Dendritic cell treated with granulocyte-macrophage colony-stimulating factor and Interleukin-4, amounts not matched to agents 40 ng/mL and 50 ng/mL, for 4 days (primary cell): ENCODE results near the gene CPLX1.
"Not testable (repeated sequence)": the region's sequence is repeated elsewhere in the genome, so short reads cannot be mapped to it uniquely, and the experiment has no call there.

Experiments
- H3K27ac Mint-ChIP-seq: one replicate; pipeline ENCODE4 v1.8.0; 2022; ENCODE audit warnings: mild to moderate bottlenecking, mixed read lengths
- H3K27me3 Mint-ChIP-seq: one replicate; pipeline ENCODE4 v1.8.0; 2022; ENCODE audit warnings: mild to moderate bottlenecking, mixed read lengths
- H3K36me3 Mint-ChIP-seq: one replicate; pipeline ENCODE4 v1.8.0; 2022; ENCODE audit warnings: low read depth, mixed read lengths
- H3K4me1 Mint-ChIP-seq: one replicate; pipeline ENCODE4 v1.8.0; 2022; ENCODE audit warnings: low read depth, mixed read lengths
- H3K4me3 Mint-ChIP-seq: one replicate; pipeline ENCODE4 v1.8.0; 2022; ENCODE audit warnings: mild to moderate bottlenecking, moderate library complexity, mixed read lengths
- H3K9me3 Mint-ChIP-seq: one replicate; pipeline ENCODE4 v1.8.0; 2022; ENCODE audit warnings: mixed read lengths
- intact Hi-C: fragments of 100-400 bp; cut with micrococcal nuclease; formaldehyde crosslinking; loops from one replicate; pipeline ENCODE4 v1.15.0; 2022

CPLX1 gene

DNA sequence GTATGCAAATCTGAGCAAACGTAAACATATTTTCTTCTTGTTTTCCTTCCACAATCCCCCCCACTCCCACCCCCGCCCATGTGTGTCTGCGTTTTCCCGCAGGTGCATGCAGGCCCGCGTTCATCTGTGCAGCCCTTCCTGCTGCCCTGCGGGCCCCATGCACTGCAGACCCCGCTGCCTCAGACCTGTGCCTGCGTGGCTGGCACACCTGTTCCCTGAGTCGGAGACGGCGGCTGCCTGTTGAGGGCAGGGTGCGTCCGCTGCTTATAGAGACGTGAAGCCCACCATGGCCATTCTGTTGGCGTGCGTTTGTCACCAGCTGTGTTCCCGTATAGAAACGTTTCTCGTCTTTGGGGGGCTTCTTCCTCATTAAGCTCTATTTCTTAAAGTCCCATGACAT, 68.8 kb downstream of the CPLX1 start:
- Mint-ChIP-seq H3K36me3 (peaks cover 90% of the 10 kb centered on the region), H3K9me3 (peaks cover 23% of the 10 kb centered on the region), H3K27ac (no peak overlapping the region), H3K27me3 (no peaks in the 10 kb centered on the region), H3K4me1 (peaks cover 10% of the 10 kb centered on the region), H3K4me3 (no peak overlapping the region)
- intact Hi-C loops, result no loop called here

DNA sequence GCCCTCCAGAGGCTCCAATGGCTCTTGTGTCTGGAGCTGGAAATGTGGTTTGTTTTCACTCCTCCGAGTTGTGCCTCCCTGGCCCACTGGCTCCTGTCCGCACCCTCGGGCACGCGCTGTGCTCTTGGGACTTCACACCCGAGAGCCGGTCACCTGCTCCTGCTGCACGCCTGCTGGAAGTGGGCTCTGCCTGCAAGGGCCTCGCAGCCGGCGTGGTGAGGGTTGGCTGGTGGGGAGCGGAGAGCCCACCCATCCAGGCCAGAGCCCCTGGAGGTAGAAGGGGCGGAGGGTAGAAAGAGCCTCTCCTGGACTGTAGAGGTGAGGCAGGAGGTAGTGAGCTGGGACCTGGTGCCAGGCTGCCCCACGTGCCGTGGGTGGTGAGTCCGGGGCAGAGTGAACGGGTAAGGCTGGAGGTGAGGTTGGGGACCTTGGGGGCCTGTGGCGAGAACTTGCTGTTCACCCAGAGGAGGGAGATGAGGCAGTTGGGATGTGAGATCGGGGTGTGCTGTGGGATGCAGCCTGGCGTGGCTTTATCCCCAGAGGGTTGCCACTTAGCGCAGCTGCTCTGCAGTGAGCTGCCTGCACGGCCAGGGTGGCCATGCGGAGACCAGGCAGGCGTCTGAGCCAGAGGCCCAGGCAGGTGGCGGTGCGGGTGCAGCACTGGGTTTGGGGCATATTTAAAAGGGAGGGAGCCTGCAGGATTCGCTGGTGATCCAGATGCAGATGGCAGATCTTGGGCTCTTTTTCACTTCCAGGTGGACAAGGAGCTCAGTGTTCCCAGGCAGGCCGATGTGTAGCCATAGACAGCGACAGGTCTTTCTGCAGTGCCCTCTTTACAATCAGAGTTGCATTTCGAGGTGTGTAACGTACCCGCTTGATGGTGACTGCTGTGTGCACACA, 71.5 kb downstream of the CPLX1 start:
- Mint-ChIP-seq H3K4me3 (no peak overlapping the region), H3K27ac (no peak overlapping the region), H3K36me3 (peaks cover 90% of the 10 kb centered on the region), H3K9me3 (peaks cover under 1% of the 10 kb centered on the region), H3K27me3 (no peaks in the 10 kb centered on the region), H3K4me1 (no peaks in the 10 kb centered on the region)
- intact Hi-C loops, result no loop called here

DNA sequence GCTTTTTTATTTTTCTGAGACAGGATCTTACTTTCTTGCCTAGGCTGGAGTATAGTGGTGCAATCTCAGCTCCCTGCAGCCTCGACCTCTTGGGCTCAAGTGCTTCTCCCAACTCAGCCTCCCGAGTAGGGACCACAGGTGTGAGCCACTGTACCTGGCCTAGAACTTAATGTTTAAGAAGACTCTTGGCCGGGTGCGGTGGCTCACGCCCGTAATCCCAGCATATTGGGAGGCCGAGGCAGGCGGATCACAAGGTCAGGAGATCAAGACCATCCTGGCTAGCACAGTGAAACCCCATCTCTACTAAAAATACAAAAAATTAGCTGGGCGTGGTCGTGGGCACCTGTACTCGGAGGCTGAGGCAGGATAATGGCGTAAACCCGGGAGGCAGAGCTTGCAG, 72.7 kb downstream of the CPLX1 start:
- intact Hi-C loops, H3K4me1 Mint-ChIP-seq, H3K4me3 Mint-ChIP-seq, H3K27ac Mint-ChIP-seq, H3K27me3 Mint-ChIP-seq, H3K9me3 Mint-ChIP-seq: not testable (repeated sequence)
- H3K36me3 Mint-ChIP-seq, result peaks cover 99% of the 10 kb centered on the region

DNA sequence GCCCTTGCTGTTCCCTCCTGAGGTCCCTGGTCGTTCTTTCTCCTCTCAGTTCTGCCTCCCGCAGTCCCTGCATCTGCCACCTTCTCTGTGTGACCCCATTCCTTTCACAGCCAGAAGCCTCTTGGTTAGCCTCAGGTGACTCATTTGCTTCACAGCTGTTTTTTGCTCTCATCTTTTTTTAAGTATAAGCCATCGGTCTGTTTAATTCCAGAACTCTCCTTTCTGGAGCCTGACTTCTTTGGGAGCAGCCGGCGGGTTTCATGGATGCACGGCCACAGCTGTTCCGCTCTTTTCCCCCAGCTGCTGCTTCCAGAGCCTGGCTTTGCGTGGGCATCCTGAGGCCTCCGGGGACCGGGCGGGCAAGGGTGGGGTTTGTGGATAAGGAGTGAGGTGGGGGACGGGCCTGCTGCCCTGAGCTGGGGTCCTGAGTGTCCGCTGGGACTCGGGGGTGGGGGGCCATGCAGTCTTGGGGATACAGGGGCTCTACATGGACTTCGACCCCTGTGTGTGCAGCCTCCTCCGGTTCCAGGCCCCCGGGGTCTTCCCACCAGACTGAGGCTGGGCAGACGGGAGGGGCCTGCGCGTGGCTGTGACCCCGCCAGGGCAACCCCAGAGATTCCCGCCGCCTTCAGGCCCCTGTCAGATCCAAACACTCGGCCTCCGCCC, 73.6 kb downstream of the CPLX1 start:
- H3K9me3 Mint-ChIP-seq, result no peaks in the 10 kb centered on the region
- no peaks in the 10 kb centered on the region for H3K4me1 Mint-ChIP-seq
- no peaks in the 10 kb centered on the region for H3K27me3 Mint-ChIP-seq
- intact Hi-C loops, result no loop called here
- no peak overlapping the region for H3K27ac Mint-ChIP-seq
- H3K36me3 Mint-ChIP-seq, result peaks cover 98% of the 10 kb centered on the region
- no peak overlapping the region for H3K4me3 Mint-ChIP-seq

DNA sequence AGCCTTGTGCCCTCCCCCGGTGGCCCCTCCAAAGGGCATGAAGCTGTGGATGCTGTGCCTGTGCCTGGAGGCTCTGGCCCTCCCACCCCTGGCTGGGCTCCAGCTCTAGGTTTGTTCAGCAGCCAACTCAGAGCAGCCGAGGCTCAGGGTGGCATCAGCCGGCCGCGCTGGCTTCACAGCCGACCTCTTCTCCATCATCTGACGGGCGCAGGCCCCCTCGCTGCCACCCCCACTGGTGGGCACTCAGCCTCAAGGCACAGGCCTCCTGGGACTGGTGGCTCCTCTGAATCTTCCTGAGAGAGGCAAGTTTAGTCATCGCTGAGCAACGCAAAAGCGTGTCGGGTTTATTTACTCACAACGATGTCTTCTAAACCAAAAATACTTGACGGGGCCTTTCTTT, 74.3 kb downstream of the CPLX1 start:
- H3K4me1 Mint-ChIP-seq, result no peaks in the 10 kb centered on the region
- H3K9me3 Mint-ChIP-seq, result no peaks in the 10 kb centered on the region
- H3K36me3 Mint-ChIP-seq, result peaks cover 91% of the 10 kb centered on the region
- H3K27ac Mint-ChIP-seq, result no peak overlapping the region
- H3K4me3 Mint-ChIP-seq, result no peak overlapping the region
- no peaks in the 10 kb centered on the region for H3K27me3 Mint-ChIP-seq
- intact Hi-C loops, result no loop called here

DNA sequence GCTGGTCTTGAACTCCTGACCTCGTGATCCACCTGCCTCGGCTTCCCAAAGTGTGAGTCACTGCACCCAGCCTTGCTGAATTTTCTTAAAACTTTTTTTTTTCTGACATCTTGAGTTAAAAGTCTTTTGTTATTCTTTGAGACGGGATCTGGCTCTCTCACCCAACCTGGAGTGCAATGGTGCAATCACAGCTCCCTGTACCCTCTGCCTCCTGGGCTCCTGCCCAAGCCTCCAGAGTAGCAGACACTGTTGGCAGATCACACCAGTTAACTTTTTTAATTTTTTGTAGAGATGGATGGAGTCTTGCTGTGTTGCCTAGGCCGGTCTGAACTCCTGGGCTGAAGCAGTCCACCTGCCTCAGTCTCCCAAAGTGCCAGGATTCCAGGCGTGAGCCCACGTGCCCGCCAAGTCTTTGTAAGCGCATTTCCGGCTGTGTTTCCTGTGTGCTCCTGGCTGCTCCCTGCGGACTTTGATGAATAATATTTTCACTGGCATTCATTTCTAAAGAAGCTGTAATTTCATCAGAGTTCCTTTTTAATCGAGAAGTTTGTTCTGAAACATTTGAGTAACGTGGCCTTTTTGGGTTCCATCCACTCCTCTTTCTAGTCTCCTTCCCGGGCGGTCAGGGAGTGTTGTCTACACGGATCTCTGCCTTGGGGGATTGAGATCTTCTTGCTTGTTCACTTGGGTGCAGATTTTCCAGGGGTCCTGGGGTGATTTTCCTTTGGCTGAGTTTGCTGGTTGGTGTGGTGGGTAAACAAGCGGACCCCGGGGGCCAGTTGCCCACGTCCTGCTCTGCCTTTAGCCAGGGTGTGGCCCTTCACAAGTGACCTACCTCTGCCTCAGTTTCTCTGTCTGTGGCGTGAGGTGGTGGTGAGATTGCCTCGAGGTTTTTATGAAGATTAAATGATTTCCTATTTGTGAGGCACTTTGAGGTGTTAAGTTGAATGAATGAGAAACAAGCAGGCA, 75.9 kb downstream of the CPLX1 start:
- Mint-ChIP-seq H3K27ac (no peak overlapping the region), H3K36me3 (peaks cover 75% of the 10 kb centered on the region), H3K9me3 (no peaks in the 10 kb centered on the region), H3K4me1 (no peaks in the 10 kb centered on the region), H3K4me3 (no peak overlapping the region), H3K27me3 (no peaks in the 10 kb centered on the region)
- intact Hi-C loops, result no loop called here

DNA sequence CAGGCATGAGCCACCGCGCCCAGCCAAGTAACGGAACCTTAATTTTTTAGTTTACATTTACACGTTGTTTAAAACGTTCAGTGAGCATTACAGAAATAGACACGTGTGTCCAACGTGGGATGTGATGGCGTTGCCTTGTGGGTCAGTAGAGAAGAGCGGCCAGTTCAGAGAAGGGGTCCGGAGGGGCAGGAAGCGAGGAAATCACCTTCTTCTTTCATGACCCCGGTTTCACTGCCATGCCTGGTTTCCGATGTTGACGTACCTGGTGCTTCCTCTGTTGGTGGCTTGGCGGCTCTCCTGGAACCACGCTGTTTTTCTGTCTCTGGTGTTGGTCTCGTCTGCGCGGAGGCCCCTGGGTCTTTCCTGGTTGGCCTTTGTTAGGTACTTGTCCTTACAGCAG, 77.5 kb downstream of the CPLX1 start:
- Mint-ChIP-seq H3K4me1 (no peaks in the 10 kb centered on the region), H3K27me3 (no peaks in the 10 kb centered on the region), H3K27ac (no peak overlapping the region), H3K9me3 (no peaks in the 10 kb centered on the region), H3K36me3 (peaks cover 74% of the 10 kb centered on the region), H3K4me3 (no peak overlapping the region)
- intact Hi-C loops, result no loop called here

DNA sequence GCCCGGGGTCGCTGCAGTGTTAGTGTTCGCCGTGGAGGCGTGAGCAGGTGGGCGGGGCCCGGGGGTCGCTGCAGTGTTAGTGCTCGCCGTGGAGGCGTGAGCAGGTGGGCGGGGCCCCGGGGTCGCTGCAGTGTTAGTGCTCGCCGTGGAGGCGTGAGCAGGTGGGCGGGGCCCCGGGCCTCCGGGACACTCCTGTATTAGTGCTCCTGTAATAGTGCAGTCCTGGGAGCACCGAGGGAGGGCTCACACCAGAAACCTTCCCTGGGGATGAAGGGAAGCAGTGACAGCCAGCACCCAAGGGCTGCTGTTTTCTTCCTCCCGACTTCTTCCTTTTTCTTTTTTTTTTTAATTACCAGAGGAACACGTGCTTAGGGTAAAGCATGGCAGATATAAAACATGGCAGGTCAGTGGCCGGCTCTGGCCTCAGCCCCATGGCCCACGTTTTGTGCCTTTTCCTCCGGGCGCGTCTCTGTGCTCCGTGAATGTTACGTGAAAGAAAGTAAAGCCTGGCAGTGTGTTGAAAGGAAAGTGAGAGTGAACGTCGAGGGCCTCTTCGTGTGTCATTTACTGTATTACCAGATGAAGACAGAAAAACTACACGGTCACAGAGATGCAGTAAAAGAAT, 78.3 kb downstream of the CPLX1 start:
- no peak overlapping the region for H3K27ac Mint-ChIP-seq
- peaks cover 2% of the 10 kb centered on the region for H3K4me1 Mint-ChIP-seq
- no peaks in the 10 kb centered on the region for H3K9me3 Mint-ChIP-seq
- no peak overlapping the region for H3K4me3 Mint-ChIP-seq
- H3K27me3 Mint-ChIP-seq, result no peaks in the 10 kb centered on the region
- intact Hi-C loops, result no loop called here
- peaks cover 74% of the 10 kb centered on the region for H3K36me3 Mint-ChIP-seq

DNA sequence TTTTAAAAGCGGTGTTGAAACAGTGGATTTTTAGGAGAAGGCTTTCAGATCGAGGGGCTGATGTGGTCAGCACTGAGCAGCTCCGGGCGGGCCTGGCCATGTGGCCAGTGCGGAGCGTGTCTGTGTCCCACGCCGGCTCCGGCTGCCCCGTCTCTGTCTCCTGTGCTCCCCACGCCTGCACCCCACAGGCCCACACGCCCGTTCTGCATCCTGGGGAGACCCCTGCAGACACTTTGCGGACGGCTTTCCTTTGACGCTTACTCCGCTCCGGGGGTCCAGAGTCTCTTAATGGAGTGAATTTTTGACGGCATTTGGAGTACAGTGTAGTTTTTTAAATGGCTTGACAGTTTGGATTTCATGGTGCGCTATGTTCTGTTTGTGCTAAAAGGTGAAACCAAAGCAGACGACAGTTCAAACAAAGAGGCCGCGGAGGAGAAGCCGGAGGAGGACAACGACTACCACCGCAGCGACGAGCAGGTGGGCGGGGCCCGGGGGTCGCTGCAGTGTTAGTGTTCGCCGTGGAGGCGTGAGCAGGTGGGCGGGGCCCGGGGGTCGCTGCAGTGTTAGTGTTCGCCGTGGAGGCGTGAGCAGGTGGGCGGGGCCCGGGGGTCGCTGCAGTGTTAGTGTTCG, 81.6 kb downstream of the CPLX1 start:
- no peaks in the 10 kb centered on the region for H3K27me3 Mint-ChIP-seq
- H3K9me3 Mint-ChIP-seq, result no peaks in the 10 kb centered on the region
- intact Hi-C loops, result no loop called here
- no peak overlapping the region for H3K27ac Mint-ChIP-seq
- no peak overlapping the region for H3K4me3 Mint-ChIP-seq
- H3K4me1 Mint-ChIP-seq, result peaks cover 6% of the 10 kb centered on the region
- H3K36me3 Mint-ChIP-seq, result peaks cover 69% of the 10 kb centered on the region

DNA sequence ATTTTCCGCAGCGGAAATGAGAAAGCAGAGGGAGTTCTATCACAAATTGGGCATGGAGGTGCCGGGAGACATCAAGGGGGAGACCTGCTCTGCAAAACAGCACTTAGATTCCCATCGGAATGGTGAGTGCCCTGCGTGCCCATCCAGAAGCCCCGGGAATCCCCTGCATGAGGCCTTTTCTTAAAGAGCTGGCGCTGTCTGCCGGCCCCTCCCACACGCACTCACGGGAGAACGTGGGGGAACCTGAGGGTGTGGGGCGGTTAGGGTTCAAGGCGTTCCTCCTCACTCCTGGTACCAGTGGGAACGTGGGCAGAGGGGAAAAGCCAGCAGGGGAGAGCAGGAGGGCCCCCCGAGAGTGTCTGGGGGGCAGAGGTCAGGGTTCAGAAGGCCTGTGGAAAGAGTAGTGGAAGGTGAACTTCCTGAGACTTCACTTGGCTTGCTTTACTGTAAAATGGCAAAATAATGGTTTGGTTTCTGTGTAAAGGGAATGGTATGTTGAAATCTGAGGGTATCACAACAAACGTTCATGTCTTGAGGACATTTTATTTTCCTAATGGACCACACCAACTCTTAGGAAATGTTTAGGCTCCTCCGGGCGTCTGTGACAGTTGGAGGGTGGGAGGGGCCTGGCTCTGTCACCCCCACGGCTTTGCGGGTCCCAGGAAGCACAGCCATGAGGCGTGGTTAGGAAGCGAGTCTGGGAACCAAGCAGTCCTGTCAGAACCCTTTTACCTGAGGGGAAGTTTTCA, 82.3 kb downstream of the CPLX1 start:
- Mint-ChIP-seq H3K27ac (no peak overlapping the region), H3K36me3 (peaks cover 69% of the 10 kb centered on the region), H3K27me3 (no peaks in the 10 kb centered on the region), H3K4me1 (peaks cover 6% of the 10 kb centered on the region), H3K4me3 (no peak overlapping the region), H3K9me3 (no peaks in the 10 kb centered on the region)
- intact Hi-C loops, result no loop called here

DNA sequence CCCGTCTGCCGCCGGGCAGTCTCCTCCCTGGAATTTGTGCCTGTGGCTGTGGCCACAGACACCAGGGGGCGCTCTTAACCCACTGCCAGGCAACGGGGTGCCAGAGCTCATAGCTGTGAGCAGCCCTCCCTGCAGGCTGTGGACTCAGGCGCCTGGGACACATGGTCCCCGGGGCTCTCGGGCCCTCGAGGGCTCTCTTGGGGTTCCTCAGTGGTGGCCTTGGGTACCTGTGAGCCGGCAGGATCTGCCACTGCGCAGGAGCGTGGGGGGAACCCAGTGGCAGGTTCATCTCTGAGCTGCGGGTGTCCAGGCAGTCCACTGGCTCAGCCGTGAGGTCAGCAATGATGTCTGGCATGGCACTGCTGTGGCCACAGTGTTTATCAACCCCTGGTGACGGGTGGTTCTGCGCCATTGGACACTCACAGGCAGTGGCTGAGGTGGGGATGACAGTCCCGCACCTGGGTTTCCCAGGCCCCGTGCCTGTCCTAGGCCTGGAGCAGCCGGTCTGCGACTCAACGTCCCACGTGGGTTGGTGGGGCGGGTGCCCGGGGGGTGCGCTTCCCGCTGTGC, 83.1 kb downstream of the CPLX1 start:
- H3K4me3 Mint-ChIP-seq, result no peak overlapping the region
- H3K27ac Mint-ChIP-seq, result no peak overlapping the region
- no peaks in the 10 kb centered on the region for H3K27me3 Mint-ChIP-seq
- H3K9me3 Mint-ChIP-seq, result no peaks in the 10 kb centered on the region
- H3K36me3 Mint-ChIP-seq, result peaks cover 69% of the 10 kb centered on the region
- intact Hi-C loops, result no loop called here
- H3K4me1 Mint-ChIP-seq, result peaks cover 6% of the 10 kb centered on the region

DNA sequence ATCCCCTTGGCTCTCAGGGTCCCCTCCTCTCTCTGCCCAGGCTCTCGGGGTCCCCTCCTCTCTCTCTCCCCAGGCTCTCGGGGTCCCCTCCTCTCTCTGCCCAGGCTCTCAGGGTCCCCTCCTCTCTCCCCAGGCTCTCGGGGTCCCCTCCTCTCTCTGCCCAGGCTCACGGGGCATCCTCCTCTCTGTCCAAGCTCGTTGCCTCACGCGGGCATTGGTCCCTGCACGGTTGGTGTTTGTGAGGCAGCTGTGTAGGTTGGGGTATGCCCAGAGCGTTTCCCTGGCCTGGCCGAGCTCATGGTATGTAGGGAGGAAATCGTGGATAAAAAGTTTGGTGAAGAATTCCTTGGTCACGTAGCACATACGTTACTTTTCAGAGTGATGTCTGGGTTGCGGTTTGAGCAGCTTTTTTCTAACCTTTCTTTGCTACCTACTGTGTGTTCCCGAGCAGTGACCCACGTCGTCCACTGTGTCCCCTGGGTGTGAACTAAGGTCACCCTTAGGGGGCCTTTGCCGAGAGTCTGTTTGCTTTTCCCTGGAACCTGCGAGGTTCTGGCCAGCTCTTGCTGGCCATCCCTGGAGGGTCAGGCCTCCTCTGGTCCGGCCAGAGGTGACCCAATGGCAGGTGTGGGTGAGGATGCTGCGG, 83.7 kb downstream of the CPLX1 start:
- H3K4me1 Mint-ChIP-seq, result peaks cover 6% of the 10 kb centered on the region
- no peak overlapping the region for H3K4me3 Mint-ChIP-seq
- H3K27ac Mint-ChIP-seq, result no peak overlapping the region
- peaks cover 72% of the 10 kb centered on the region for H3K36me3 Mint-ChIP-seq
- H3K9me3 Mint-ChIP-seq, result no peaks in the 10 kb centered on the region
- intact Hi-C loops, result no loop called here
- no peaks in the 10 kb centered on the region for H3K27me3 Mint-ChIP-seq
